Right hindlimb (tissue), 1 donor: ENCODE results near the gene GLB1L2.
"Not testable (repeated sequence)": the region's sequence is repeated elsewhere in the genome, so short reads cannot be mapped to it uniquely, and the experiment has no call there.

Experiments used
- DNase-seq: peaks from one replicate; pipeline ENCODE4 v3.0.0-alpha.2; 2018

GLB1L2 gene, protein sequence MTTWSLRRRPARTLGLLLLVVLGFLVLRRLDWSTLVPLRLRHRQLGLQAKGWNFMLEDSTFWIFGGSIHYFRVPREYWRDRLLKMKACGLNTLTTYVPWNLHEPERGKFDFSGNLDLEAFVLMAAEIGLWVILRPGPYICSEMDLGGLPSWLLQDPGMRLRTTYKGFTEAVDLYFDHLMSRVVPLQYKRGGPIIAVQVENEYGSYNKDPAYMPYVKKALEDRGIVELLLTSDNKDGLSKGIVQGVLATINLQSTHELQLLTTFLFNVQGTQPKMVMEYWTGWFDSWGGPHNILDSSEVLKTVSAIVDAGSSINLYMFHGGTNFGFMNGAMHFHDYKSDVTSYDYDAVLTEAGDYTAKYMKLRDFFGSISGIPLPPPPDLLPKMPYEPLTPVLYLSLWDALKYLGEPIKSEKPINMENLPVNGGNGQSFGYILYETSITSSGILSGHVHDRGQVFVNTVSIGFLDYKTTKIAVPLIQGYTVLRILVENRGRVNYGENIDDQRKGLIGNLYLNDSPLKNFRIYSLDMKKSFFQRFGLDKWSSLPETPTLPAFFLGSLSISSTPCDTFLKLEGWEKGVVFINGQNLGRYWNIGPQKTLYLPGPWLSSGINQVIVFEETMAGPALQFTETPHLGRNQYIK

GRCh38 chr11:134331354-134332188 is at the start of gene GLB1L2:
Gene GLB1L2, plus strand, starts transcription at chr11:134331988. Its CDS starts 74 bp downstream, at chr11:134332062.
- DNase-seq = peak; percentile 74

- no peak for DNase-seq
These were observed 49.4 kb upstream of the GLB1L2 start for GRCh38 chr11:134282121-134283045.

GRCh38 chr11:134283461-134284230 is 48.1 kb upstream of the GLB1L2 start:
- no peak for DNase-seq

DNA sequence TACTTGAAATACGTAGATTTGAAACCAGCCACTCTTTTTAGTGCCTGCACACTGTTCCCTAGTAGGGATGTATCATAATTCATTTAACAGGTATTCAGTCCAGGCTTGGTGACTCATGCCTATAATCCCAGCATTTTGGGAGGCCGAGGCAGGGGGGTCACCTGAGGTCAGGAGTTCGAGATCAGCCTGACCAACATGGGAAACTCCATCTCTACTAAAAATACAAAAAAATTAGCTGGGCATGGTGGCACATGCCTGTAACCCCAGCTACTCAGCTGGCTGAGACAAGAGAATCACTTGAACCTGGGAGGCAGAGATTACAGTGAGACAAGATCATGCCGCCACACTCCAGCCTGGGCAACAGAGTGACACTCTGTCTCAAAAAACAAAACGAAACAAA is 47.4 kb upstream of the GLB1L2 start:
- not testable (repeated sequence) for DNase-seq

DNA sequence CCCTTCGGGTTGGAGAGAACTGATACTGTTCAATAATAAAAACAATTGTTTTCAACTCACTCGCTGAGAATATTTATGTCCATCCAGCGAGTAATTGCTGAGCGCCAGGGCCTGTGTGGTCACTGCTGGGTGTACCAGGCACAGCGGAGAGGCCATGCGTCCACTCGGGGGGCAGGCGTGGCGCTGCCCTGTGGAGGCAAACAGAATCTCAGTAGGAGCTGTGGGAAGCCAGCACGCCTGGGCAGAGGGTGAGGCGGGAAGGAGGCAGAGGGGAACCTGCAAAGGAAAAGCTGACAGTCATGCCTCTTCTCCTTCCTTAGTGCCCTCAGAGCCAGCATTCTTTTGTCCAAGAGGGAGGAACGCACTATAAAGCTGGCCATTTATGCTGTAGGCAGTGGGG is 44.2 kb upstream of the GLB1L2 start:
- no peak for DNase-seq

- DNase-seq = no peak
These were observed 43.3 kb upstream of the GLB1L2 start for GRCh38 chr11:134288486-134288885.

GRCh38 chr11:134289167-134289566 is 42.6 kb upstream of the GLB1L2 start:
- no peak for DNase-seq

- peak; percentile 39 for DNase-seq
These were observed 42.0 kb upstream of the GLB1L2 start for GRCh38 chr11:134289789-134290188.

- no peak for DNase-seq
These were observed 41.1 kb upstream of the GLB1L2 start for GRCh38 chr11:134290646-134291045.

GRCh38 chr11:134291196-134291595 is 40.6 kb upstream of the GLB1L2 start:
- DNase-seq = no peak

DNA sequence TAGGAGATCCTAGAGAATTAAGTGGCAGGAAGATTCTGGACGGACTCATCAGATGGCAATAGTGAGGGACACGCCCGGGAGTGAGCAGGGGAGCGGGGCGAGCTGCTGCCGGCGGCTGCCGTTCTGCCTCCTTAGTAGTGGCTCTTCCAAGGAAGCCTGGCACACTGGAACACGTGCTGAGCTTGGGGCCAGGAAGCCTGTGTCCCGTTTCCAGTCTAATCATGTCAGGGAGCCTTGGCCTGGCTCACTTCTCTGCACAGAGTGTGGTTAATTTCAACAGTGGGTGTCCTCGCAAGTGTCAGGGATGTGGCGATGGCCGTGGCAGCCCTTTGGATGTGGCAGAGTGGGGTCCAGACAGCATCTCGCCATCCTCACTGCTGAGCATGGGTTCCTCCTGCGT is 39.1 kb upstream of the GLB1L2 start:
- no peak for DNase-seq

DNA sequence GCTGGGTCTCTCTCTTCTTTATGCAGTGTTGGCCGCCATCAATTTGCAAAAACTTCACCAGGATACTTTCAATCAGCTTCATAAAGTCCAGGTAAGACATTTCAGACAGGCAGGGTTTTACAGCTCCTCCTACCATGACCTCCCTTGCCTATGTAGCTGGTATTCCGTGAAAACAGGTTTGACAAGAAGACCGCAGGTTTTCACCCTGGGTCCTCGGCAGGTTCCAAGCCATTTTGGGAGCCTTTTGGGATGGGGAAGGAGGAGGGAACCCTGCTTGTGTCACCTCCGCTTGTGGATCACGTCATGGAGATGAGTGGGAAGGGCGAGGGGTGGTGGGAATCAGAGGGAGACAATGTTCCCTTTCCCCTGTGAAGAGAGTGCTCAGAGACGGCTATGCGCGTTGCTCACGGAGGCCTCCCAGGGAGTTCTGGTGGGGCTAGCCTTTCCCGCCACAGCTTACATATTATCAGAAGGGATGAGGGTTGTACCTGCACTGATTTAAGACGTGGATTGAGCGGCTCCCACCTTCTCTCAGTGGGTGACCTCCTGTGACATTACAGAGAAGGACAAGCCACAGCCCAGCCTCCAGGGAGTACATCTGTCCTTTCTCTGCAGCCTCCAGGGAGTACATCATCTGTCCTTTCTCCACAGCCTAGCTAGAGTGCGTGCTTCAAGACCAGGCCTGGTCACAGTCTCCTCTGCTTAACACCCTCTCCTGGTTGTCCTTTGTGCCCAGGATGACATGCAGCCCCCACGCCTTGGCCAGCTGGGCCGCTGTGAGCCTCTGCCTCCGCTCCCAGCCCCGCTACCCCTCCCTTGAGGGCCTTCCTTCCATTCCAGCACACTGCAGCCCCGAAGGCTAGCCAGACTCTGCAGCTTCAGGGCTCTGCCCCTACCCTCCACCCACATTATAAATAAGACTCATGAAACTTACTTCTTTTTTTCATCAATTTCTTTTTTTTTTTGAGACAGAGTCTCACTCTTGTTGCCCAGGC is 38.4 kb upstream of the GLB1L2 start:
- DNase-seq = no peak

- DNase-seq = no peak
These were observed 37.1 kb upstream of the GLB1L2 start for GRCh38 chr11:134294664-134295063.

GRCh38 chr11:134312223-134312622 is 19.6 kb upstream of the GLB1L2 start:
- no peak for DNase-seq

GRCh38 chr11:134312807-134313206 is 19.0 kb upstream of the GLB1L2 start:
- DNase-seq = no peak

DNA sequence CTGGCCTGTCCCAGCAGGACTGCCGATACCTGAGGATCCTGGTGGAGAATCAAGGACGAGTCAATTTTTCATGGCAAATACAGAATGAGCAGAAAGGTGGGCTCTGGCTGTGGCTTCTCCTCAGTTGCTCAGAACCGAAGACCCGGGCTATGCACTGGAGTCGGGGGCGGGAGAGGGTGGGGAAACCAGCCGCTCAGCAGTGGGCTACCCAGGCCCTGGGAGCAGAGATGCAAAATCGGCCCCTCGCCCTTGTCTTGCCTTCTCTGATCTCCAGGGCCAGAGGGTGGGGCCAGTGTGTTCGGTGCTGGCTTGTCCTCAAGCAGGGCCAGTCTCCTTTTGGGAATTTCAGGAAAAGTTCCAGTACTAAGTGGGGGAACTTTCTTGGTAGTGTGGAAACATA is 18.4 kb upstream of the GLB1L2 start:
- no peak for DNase-seq

DNA sequence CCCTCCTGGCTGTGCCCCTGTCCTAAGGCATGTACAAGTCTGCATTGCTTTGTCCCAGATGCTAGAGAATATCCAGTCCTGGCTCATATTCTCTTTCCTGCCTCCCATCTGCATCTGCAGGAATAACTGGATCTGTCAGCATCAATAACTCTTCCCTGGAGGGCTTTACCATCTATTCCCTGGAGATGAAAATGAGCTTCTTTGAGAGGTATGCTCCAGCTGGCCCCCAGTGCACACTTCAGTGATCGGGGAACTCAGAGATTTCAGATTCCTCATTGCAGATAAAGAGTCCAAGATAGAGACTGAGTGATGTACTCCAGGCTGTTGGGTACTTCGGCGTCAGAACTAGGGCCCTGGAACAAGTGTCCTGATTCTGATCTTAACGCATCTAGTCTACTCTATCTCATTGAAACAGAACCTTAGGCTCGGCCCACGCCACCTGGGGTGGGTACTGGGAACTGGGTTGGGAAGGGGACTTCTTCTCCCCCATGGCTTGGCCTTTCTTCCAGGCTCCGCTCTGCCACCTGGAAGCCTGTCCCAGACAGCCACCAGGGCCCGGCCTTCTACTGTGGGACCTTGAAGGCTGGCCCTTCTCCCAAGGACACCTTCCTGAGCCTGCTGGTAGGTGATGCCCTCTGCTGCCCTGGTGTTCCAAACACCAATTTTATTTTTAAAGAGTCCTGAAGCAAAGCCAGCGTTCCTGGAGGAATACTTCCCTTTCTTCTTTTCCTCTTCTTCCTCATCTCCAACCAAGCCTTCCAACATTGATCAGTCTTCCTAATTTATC is 17.8 kb upstream of the GLB1L2 start:
- no peak for DNase-seq

DNA sequence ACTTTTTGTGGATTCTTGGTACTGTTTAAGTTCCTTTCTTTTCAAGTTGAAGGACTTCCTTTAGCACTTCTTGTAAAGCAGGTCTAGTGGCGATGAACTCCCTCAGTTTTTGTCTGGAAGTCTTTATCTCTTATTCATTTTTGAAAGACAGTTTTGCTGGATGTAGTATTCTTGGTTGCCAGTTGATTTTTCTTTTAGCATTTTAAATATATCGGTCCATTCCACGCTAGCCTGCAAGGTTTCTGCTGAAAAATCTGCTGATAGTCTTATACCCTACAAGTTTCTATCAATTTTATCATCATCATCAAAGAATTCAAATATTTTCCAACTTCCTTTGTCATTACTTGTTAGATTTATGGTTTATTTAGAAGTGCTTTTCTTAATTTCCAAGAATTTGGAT is 14.7 kb upstream of the GLB1L2 start:
- no peak for DNase-seq

DNA sequence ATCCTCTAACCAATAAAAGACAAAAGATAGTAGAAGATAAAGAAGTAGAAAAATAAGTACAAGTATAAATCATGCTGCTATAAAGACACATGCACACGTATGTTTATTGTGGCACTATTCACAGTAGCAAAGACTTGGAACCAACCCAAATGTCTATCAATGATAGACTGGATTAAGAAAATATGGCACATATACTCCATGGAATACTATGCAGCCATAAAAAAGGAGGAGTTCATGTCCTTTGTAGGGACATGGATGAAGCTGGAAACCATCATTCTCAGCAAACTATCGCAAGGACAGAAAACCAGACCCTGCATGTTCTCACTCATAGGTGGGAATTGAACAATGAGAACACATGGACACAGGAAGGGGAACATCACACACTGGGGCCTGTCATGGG is 10.4 kb upstream of the GLB1L2 start:
- not testable (repeated sequence) for DNase-seq
